Fibroblast of the conjunctiva (primary cell): ENCODE data around the gene GIPC1.
"Not testable (repeated sequence)": the region's sequence is repeated elsewhere in the genome, so short reads cannot be mapped to it uniquely, and the experiment has no call there.

Experiments
- DNase-seq: peaks from one replicate; pipeline ENCODE4 v3.0.0-alpha.2; 2010; ENCODE audit warnings: low read depth

Gene GIPC1

GRCh38 chr19:14517840-14518505 is 22.0 kb upstream of the GIPC1 start, which contains the start of gene DNAJB1:
Gene DNAJB1 (minus strand): TSS chr19:14518397. CDS start chr19:14518349, 48 bp downstream.
- DNase-seq: peak; percentile 56

DNA sequence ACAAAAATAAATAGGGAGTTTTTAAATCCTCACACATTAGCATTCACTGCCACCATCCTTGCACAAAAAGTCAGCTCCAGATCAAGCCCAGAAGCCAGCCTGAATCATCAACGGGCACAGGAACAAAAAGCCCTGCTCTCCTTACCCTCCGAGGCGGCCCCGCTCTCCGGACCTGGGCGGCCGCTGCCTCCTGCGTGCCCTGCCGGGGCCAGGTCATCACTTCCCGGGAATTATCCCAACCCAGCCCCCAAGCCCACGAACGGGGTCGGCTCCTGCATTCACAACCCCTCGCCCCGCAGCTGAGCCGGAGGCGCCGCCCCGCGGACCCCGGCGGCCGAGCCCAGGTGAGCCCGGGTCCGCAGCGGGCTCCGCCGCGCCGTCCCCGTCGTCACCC is 21.5 kb upstream of the GIPC1 start:
- no peak for DNase-seq

DNA sequence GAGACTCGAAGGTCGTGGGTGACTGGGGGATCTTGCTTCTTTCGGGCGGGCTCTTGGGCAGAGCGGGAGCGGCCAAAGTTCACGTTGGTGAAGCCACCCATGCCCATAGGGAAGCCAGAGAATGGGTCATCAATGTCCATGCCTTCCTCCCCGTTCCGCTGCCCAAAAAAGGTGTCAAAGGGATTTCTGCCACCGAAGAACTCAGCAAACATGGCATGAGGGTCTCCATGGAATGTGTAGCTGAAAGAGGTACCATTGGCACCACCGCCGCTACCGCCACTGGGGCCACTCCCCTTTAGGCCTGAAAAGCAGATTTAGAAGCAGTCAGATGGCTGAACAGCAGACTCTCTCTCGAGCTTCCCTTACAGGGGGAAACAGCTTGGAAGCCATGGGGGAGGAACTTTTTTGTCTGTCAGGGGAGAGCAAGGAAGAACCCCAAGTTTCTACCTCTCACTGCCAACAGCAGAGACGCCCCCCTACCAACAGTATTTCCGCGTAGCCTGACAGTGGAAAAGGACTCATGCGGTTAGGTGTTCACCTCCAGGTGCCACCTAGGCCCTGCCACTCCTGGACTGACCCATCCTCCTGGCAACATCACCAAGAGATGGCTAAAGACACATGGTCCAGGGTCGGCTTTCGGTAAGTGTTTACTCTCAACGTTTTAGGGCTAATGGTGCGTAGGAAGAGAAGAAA is 21.0 kb upstream of the GIPC1 start:
- DNase-seq: no peak

DNA sequence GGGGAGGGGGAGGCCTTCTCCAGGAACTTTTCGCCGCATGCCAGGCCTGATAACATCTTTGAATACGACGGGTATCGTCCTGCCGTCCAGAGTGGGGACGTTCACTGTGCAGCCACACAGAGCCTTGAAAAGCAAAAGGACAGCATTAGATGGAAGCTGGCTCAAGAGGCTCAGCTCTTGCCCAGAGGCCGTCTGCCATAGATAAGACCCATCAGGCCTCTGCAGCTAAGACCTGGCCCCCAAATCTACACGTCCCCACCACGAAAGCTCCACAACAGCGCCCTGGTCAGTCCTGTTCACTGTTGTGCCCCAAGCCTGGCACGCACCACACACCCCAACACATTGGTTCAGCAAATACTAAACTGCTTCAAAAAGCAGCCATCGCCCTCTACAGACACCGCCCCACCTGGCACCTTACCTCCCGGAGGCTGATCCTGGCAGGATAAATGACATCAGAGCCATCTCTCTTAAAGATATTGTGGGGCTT is 20.2 kb upstream of the GIPC1 start:
- DNase-seq: no peak

DNA sequence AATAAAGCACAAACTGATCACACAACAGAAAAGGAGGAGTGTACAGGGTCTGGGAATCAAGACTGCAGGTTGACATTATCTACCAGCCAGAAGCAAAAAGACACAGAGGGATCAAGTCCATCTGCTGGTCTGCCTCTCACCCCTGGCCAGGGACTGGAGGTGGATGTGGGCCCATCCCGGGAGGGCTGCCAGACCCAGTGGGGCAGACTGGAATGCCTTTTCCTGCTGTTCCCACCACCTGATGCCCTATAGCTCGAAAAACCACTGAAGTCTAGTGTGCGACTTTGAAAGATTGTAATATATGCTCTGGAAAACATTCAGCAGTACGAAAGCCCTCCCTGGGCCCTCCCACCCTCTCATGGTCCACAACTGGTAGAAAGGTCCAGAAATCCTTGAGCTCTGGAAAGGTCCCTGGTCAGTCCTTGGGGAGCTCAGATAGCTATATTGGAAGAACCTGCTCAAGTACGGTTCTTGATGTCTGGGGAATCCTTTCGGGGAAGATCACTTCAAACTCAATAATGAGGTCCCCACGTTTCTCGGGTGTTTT is 19.6 kb upstream of the GIPC1 start:
- DNase-seq: no peak

DNA sequence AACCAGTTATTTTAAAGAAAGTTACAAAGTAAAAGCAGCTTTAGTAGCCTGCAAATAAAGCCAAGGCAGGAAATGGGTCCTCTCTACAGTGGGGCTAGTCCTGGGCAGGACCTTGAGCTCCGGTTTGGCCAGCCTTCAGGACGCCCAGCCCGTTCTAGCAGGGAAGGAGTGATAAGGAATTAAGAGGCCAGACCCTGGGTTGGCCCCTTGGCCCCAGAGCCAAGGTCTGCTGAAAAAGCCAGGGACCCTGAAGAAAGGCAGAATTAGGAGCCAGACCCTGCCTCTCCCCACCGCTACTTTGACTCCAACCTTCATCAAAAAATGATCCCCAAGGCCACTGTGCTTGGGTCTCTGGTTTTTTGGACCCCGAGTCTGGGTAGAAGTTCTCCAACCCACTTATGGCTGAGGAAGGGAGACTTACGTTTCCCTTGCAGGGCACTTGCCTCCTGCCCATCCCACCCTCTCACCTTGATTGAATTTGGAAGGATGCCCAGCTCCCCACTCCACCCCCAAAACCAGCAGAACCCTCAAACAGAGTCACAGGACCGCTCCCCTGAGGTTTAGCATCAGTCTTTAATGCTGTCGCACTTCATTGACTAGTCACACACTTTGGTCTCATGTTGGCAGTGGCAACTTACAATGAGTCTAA is 18.4 kb upstream of the GIPC1 start:
- DNase-seq: no peak

DNA sequence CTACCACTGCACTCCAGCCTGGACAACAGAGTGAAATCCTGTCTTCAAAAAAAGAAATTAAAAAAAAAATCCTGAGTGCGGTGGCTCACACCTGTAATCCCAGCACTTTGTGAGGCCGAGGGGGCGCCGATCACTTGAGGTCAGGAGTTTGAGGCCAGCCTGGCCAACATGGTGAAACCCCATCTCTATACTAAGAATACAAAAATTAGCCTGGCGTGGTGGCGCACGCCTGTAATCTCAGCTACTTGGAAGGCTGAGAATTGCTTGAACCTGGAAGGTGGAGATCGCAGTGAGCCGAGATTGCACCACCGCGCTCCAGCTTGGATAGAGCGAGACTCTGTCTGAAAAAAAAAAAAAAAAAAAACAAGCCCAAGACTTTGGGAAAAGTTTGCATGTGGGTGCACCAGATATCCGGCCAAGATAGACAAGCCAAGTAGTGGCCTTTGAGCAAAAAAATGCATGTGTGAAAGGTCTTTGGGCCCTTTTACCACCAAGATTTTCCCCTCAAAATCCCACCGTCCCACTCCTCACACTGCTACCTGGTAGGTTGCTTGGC is 16.6 kb upstream of the GIPC1 start:
- no peak for DNase-seq

- no peak for DNase-seq
Observed at GRCh38 chr19:14511229-14511593, 15.3 kb upstream of the GIPC1 start.

DNA sequence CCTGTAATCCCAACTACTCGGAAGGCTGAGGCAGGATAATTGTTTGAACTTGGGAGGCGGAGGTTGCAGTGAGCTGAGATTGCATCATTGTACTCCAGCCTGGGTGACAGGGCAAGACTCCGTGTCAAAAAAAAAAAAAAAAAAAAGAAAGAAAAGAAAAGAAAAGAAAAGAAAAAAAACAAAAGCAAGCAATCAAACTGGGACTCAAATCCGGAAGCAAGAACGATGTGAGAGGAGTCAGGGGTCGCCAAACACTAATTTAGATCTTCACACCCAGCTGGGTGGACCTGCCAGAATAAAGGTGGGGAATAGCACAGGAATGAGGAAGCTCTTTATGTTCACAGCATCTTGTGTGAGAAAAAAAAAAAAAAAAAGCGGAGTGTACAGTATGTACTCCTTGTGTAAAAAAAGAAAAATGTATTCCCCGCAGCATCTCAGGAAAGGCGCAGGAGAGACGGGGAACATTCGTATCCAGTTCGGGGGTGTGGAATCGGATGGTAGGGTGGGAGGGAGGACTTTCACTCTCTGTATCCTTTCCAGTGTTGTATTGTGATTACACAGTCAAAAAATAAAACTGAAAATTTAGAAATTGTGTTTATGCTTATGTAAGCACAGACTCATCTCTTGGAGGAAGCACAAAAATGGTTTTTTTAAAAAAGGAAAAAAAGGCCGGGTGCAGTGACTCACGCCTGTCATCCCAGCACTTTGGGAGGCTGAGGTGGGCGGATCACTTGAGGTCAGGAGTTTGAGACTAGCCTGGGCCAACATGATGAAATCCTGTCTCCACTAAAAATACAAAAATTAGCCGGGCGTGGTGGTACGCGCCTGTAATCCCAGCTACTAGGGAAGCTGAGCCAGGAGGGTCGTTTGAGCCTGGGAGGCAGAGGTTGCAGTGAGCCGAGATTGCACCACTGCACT is 14.6 kb upstream of the GIPC1 start:
- peak; percentile 83 for DNase-seq

DNA sequence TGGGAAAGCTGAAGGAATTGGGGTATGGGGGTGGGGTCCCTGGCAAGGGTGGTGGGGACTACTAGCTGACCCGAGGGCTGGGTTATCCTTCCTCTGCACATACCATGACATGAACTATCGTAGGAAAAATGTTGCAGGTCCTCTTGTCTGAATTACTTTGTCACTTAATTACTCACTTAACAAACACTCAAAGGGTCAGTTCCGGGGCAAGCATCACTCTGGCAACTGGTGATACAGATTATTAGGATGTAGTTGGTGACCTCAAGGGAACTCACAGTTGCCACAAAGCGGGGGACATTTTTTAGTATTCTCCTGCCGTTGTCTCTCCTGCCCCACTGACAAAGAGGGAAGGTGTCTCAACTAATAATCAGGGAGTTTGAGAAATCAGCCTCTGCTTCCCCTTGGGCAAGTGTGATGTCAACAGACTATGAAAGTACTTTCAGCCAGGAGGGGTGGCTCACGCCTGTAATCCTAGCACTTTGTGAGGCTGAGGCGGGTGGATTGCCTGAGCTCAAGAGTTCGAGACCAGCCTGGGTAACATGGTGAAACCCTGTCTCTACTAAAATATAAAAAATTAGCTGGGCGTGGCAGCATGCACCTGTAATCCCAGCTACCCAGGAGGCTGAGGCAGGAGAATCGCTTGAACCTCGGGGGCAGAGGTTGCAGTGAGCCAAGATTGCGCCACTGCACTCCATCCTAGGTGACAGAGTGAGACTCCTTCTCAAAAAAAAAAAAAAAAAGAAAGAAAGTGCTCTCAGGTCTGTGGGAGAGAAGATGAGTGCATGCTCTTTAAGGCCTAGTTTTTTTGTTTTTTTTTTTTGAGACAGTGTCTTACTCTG is 12.0 kb upstream of the GIPC1 start:
- peak; percentile 29 for DNase-seq

DNA sequence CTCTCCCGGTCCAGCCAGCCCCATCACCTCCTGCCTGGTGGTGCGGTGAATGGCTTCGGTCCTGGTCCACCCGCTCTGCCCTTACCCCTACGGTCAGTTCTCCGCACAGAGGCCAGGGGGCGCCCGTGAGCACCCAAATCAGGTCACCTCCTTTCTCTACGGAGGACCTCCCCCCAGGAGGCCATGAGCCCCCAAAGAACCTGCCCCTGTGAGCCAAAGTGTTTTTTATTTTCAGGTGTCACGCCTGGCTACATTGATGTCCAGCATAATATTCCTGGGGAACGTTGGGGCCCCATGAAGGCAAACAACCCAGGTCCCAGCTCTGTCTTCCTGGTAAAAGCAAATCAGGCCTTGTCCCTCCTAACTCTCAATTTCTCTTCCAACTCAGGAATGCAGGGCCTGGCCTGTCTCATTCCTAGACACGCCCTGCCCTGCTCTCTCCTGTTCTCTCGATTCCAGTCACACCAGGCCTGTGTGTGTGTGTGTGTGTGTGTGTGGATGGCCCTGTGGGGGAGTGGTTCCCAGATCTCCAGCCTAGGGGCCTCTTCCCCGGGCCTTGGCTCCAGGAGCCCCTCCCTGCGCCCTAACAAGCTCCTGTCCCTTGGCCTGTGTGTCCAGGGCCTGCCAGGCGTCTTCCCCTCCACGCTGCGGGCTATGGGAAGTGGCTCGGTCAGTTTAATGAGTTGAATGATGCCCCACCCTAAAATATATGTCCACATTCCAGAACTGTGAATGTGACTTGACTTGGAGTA is 9.7 kb upstream of the GIPC1 start:
- peak; percentile 51 for DNase-seq

DNA sequence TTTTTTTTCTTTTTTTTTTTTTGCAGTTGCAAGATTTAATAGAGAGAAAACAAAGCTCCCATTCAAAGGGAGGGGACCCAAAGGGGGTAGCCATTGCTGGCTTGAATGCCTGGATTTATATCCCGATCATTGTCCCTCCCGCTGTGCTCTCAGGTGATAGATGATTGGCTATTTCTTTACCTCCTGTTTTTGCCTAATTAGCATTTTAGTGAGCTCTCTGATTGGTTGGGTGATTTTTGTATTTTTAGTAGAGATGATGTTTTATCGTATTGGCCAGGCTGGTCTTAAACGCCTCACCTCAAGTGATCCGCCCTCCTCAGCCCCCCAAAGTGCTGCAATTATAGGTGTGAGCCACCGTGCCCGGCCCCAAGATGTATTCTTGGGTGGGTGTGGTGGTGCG is 8.6 kb upstream of the GIPC1 start:
- not testable (repeated sequence) for DNase-seq

GRCh38 chr19:14503285-14503684 is 7.4 kb upstream of the GIPC1 start:
- DNase-seq: no peak

DNA sequence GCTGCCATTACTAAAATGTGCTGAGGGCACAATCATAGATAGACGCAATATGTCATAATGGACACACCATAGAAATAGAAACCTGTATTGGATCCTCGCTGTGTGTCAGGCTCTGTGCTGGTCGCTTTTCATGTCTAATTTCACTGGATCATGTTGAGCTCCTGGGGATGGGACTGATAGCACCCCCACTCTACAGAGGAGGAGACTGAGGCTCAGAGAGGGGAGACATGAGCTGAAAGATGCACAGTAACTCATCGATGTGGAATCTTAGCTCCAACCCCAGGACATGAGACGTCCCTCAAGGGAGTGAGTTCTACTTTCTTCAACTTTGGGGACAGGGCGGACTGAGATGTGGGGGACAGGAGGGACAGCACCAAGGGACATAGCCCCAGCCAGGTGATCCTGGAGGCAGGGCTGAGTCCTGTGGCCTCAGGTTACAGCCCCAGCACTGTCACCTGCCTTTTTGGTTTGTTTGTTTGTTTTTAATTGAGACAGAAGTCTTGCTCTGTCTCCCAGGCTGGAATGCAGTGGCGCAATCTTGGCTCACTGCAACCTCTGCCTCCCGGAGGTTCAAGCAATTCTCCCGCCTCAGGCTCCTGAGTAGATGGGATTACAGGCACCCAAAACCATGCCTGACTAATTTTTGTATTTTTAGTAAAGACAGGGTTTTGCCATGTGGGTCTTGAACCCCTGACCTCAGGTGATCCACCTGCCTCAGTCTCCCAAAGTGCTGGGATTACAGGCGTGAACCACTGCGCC is 6.6 kb upstream of the GIPC1 start:
- DNase-seq: no peak

DNA sequence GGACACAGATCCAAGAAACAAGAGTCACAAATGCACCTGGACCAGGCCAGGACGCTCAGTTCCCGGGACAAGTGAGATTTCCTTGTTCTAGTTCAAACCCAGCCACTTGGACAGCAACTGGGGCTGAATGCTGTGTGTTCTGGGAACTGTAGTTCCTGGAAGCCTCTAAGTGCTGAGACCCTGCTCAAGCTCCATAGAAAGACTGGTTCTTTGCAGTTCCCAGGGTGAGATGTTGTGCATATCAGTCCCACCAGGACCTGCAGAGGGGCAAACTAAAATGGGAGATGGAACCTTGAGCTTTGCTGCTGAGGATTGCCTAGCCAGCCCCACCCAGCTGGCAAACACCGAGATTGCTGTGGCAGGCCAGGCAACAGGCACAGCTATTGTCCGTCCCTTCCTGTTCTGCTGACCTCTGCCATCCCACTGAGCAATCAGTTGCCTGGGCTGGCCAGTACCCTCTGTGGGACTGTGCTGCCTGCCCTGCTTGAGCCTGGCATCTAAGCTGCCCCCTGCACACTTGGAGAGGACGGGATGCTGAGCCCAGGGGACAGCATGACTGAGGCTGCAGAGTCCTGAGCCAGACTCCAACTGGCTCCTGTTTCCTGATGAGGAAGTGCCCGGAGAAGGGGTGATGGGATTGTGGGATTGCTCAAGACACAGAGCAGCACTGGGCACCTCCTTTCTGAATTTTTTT is 1.4 kb upstream of the GIPC1 start:
- no peak for DNase-seq

GRCh38 chr19:14496834-14497227 is 904 bp upstream of the GIPC1 start:
- DNase-seq: no peak

- DNase-seq: no peak
Observed at GRCh38 chr19:14495672-14496028, 277 bp downstream of the GIPC1 start.

DNA sequence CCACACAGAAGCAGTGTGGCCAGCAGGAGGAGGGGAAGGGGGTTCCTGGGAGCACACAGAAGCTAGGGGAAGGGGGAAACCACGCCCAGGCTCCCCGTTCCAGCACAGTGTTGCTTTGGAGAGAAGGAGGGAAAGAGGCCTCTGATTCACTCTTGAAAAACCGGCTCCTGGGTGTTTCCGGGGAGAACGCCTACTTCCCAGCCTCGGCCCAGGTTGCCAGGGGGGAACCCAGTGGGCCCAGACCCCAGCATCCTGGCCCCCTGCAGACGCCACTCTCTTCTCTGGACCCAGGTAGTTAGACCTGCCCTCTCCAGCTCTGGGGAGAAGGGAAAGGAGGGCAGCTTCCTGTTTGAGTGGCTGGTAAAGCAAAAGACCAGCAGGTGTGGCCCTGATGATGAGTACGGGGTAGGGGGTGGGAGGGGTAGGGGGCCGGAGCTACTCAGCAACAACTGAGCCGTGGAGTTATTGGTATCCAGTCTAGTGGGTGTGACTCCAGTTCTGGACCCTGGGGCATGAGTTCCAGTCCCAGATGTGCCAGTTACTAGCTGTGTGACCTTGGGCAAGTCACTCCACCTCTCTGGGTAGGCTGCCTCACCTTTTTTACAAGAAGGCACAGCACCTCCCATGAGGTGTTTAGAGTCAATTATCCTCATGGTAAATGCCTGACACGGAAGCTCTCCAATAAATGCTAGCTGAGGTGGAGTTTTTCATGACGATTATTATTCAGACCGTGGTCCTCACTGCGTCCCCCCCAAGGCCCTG is 836 bp downstream of the GIPC1 start:
- no peak for DNase-seq
